ENCODE data around the gene NVL. TPM values are rescaled to one million over a fixed set of nuclear protein-coding genes. Genes with fewer than 3 reads are reported as not detected.
A peak's percentile ranks its signal among the peaks of the same experiment; 100 is the strongest.
"Not testable (repeated sequence)": the region's sequence is repeated elsewhere in the genome, so short reads cannot be mapped to it uniquely, and the experiment has no call there.

Gene NVL
- total RNA-seq, 2 donors from 2014 or later = 36.2 to 64.3 TPM

- Mint-ChIP-seq H3K36me3 (no peaks in the 10 kb centered on the region), H3K27me3 (peaks cover 0 to 2% of the 10 kb centered on the region in 2 donors), H3K27ac (no peak overlapping the region), H3K4me1 (ENCODE audit: low read depth in 2 of 2) (no peaks in the 10 kb centered on the region), H3K9me3 (no peaks in the 10 kb centered on the region), H3K4me3 (no peak overlapping the region)
- DNase-seq (ENCODE audit: low spot score) (no peak), ATAC-seq (no peak)
These were observed 110.3 kb downstream of the NVL start for GRCh38 chr1:224219612-224220059.

- Mint-ChIP-seq H3K4me3 (no peak overlapping the region), H3K9me3 (no peaks in the 10 kb centered on the region), H3K4me1 (ENCODE audit: low read depth in 2 of 2) (no peaks in the 10 kb centered on the region), H3K36me3 (no peaks in the 10 kb centered on the region), H3K27ac (no peak overlapping the region), H3K27me3 (peaks cover 0 to 2% of the 10 kb centered on the region in 2 donors)
- DNase-seq (ENCODE audit: low spot score) (no peak), ATAC-seq (no peak)
These were observed 110.9 kb downstream of the NVL start for GRCh38 chr1:224219011-224219611.

GRCh38 chr1:224217655-224218623 lies 112.0 kb downstream of the NVL start:
- Mint-ChIP-seq H3K27me3 (peaks cover 0 to 2% of the 10 kb centered on the region in 2 donors), H3K36me3 (no peaks in the 10 kb centered on the region), H3K9me3 (no peaks in the 10 kb centered on the region), H3K4me1 (ENCODE audit: low read depth in 2 of 2) (no peaks in the 10 kb centered on the region), H3K4me3 (no peak overlapping the region), H3K27ac (peak overlapping the region in 1 of 2 donors; percentile 25)
- DNase-seq (ENCODE audit: low spot score) = no peak
- no peak for ATAC-seq

- no peaks in the 10 kb centered on the region for H3K36me3 Mint-ChIP-seq
- H3K27ac Mint-ChIP-seq = no peak overlapping the region
- ATAC-seq (no peak), DNase-seq (ENCODE audit: low spot score) (no peak)
- no peak overlapping the region for H3K4me3 Mint-ChIP-seq
- no peaks in the 10 kb centered on the region for H3K4me1 Mint-ChIP-seq (ENCODE audit: low read depth in 2 of 2)
- H3K9me3 Mint-ChIP-seq = no peaks in the 10 kb centered on the region
- peaks cover 0 to 2% of the 10 kb centered on the region in 2 donors for H3K27me3 Mint-ChIP-seq
These were observed 113.6 kb downstream of the NVL start for GRCh38 chr1:224216382-224216781.

- Mint-ChIP-seq H3K4me1 (ENCODE audit: low read depth in 2 of 2) (no peaks in the 10 kb centered on the region), H3K4me3 (no peak overlapping the region), H3K36me3 (no peaks in the 10 kb centered on the region), H3K27ac (peak overlapping the region in 1 of 2 donors; percentile 50), H3K9me3 (no peaks in the 10 kb centered on the region), H3K27me3 (no peaks in the 10 kb centered on the region)
- ATAC-seq (no peak), DNase-seq (ENCODE audit: low spot score) (no peak)
These were observed 116.4 kb downstream of the NVL start for GRCh38 chr1:224213438-224214119.

- no peak for ATAC-seq
These were observed 117.3 kb downstream of the NVL start for GRCh38 chr1:224212618-224213061.

GRCh38 chr1:224211206-224211962 lies 118.6 kb downstream of the NVL start:
- Mint-ChIP-seq H3K27ac (no peak overlapping the region), H3K9me3 (no peaks in the 10 kb centered on the region), H3K4me1 (ENCODE audit: low read depth in 2 of 2) (no peaks in the 10 kb centered on the region), H3K36me3 (no peaks in the 10 kb centered on the region), H3K4me3 (no peak overlapping the region), H3K27me3 (no peaks in the 10 kb centered on the region)
- DNase-seq (ENCODE audit: low spot score) (no peak), ATAC-seq (no peak)

More at GRCh38 chr1:224212618-224213061, 117.3 kb downstream of the NVL start:
- Mint-ChIP-seq H3K4me3 (no peak overlapping the region), H3K36me3 (no peaks in the 10 kb centered on the region), H3K27me3 (no peaks in the 10 kb centered on the region), H3K9me3 (no peaks in the 10 kb centered on the region), H3K4me1 (ENCODE audit: low read depth in 2 of 2) (no peaks in the 10 kb centered on the region), H3K27ac (peak overlapping the region in 1 of 2 donors; percentile 50)
- no peak for DNase-seq (ENCODE audit: low spot score)

GRCh38 chr1:224205931-224206538 lies 123.9 kb downstream of the NVL start:
- Mint-ChIP-seq H3K4me1 (ENCODE audit: low read depth in 2 of 2) (peaks cover 14 to 17% of the 10 kb centered on the region in 2 donors), H3K27ac (peak overlapping the region; percentile 75 to 88), H3K4me3 (peak overlapping the region; percentile 83)
- not testable (repeated sequence) for DNase-seq (ENCODE audit: low spot score); ATAC-seq; H3K9me3 Mint-ChIP-seq; H3K36me3 Mint-ChIP-seq; H3K27me3 Mint-ChIP-seq

GRCh38 chr1:224205438-224205840 lies 124.5 kb downstream of the NVL start:
- Mint-ChIP-seq H3K4me3 (peak overlapping the region; percentile 83), H3K4me1 (ENCODE audit: low read depth in 2 of 2) (peaks cover 14 to 17% of the 10 kb centered on the region in 2 donors)
- peak; percentile 71 for DNase-seq (ENCODE audit: low spot score)

GRCh38 chr1:224203243-224204016 lies 126.5 kb downstream of the NVL start:
- Mint-ChIP-seq H3K4me3 (no peak overlapping the region), H3K27ac (no peak overlapping the region), H3K27me3 (no peaks in the 10 kb centered on the region), H3K36me3 (no peaks in the 10 kb centered on the region), H3K4me1 (ENCODE audit: low read depth in 2 of 2) (peaks cover 14 to 17% of the 10 kb centered on the region in 2 donors), H3K9me3 (no peaks in the 10 kb centered on the region)
- DNase-seq (ENCODE audit: low spot score) (no peak), ATAC-seq (no peak)

More at GRCh38 chr1:224205438-224205840, 124.5 kb downstream of the NVL start:
- peak; percentile 89 to 90 for ATAC-seq
- no peaks in the 10 kb centered on the region for H3K27me3 Mint-ChIP-seq
- H3K27ac Mint-ChIP-seq = peak overlapping the region; percentile 75 to 88
- H3K9me3 Mint-ChIP-seq = no peaks in the 10 kb centered on the region
- H3K36me3 Mint-ChIP-seq = no peaks in the 10 kb centered on the region

- Mint-ChIP-seq H3K4me1 (ENCODE audit: low read depth in 2 of 2) (peaks cover 14 to 17% of the 10 kb centered on the region in 2 donors), H3K36me3 (no peaks in the 10 kb centered on the region), H3K4me3 (no peak overlapping the region), H3K27ac (no peak overlapping the region), H3K27me3 (no peaks in the 10 kb centered on the region), H3K9me3 (no peaks in the 10 kb centered on the region)
- DNase-seq (ENCODE audit: low spot score) (no peak), ATAC-seq (no peak)
These were observed 128.1 kb downstream of the NVL start for GRCh38 chr1:224201853-224202252.

- Mint-ChIP-seq H3K9me3 (no peaks in the 10 kb centered on the region), H3K36me3 (no peaks in the 10 kb centered on the region), H3K4me3 (no peak overlapping the region), H3K27me3 (no peaks in the 10 kb centered on the region), H3K4me1 (ENCODE audit: low read depth in 2 of 2) (peaks cover 14 to 17% of the 10 kb centered on the region in 2 donors), H3K27ac (peak overlapping the region in 1 of 2 donors; percentile 51)
- DNase-seq (ENCODE audit: low spot score) (no peak), ATAC-seq (no peak)
These were observed 128.6 kb downstream of the NVL start for GRCh38 chr1:224201383-224201782.
